Lower leg skin (tissue), 3 donors: ENCODE data around the gene PRAC2.

ENCODE experiments used
- POLR2A ChIP-seq, 2 donors: fragments of 450-650 bp; IDR thresholded peaks; one replicate each; pipeline ENCODE4 v1.6.1; 2016 to 2017; ENCODE audit warnings: antibody characterized with exemption in 2 of 2, mild to moderate bottlenecking in 1 of 2, moderate library complexity in 1 of 2
- TF ChIP-seq, protein P1 (sequence below), 3 donors: fragments of 450-650 bp; IDR thresholded peaks; one replicate each; pipeline ENCODE4 v1.5.1; 2016; ENCODE audit warnings: antibody characterized with exemption in 3 of 3, mild to moderate bottlenecking in 3 of 3, moderate library complexity in 2 of 3

GRCh38 chr17:48773245-48773644 is 50.3 kb downstream of the PRAC2 start:
- TF ChIP-seq, protein P1, sequence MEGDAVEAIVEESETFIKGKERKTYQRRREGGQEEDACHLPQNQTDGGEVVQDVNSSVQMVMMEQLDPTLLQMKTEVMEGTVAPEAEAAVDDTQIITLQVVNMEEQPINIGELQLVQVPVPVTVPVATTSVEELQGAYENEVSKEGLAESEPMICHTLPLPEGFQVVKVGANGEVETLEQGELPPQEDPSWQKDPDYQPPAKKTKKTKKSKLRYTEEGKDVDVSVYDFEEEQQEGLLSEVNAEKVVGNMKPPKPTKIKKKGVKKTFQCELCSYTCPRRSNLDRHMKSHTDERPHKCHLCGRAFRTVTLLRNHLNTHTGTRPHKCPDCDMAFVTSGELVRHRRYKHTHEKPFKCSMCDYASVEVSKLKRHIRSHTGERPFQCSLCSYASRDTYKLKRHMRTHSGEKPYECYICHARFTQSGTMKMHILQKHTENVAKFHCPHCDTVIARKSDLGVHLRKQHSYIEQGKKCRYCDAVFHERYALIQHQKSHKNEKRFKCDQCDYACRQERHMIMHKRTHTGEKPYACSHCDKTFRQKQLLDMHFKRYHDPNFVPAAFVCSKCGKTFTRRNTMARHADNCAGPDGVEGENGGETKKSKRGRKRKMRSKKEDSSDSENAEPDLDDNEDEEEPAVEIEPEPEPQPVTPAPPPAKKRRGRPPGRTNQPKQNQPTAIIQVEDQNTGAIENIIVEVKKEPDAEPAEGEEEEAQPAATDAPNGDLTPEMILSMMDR (IDR thresholded peaks at IDR 0.05): no peak
- TF ChIP-seq POLR2A (IDR thresholded peaks at IDR 0.05): no peak
